Endothelial cell of umbilical vein (primary cell): ENCODE results near the gene CEP295NL. TPM values are rescaled to one million over a fixed set of nuclear protein-coding genes. Genes with fewer than 3 reads are reported as not detected.

Source experiments
- BruUV-seq: library from RNA; stranded (reverse); fragments of 400-500 nt; replicated peaks from 2 replicates; lab custom pipeline; 2021; lab: Mats Ljungman, UMichigan
- CTCF ChIA-PET: fragments of 300-600, 350-600 bp; sonication (Branson Sonifier 250); formaldehyde crosslinking; loops from one replicate; lab custom pipeline; 2021; ENCODE audit warnings: antibody characterized with exemption, inconsistent platforms; lab: Charles Lee
- POLR2A ChIA-PET: fragments of 300-600, 350-600 bp; sonication (Branson Sonifier 250); formaldehyde crosslinking; loops from one replicate; lab custom pipeline; 2021; ENCODE audit warnings: antibody characterized with exemption, inconsistent platforms; lab: Charles Lee
- DNase-seq: peaks from one replicate; pipeline ENCODE4 v3.0.0-alpha.2; 2011; ENCODE audit warnings: low read depth, low spot score
- FAIRE-seq: peaks from 2 replicates; lab custom pipeline; 2011; peaks lifted over from hg19 to GRCh38; lab: Jason Lieb, UNC
- H2AFZ ChIP-seq: 2 replicates; pipeline ENCODE4 v1.6.0; 2012; ENCODE audit warnings: low read depth, low read length, control low read depth, inconsistent platforms
- H3K27ac ChIP-seq: 2 replicates; pipeline ENCODE4 v1.5.1; 2011; ENCODE audit warnings: low read depth, mild to moderate bottlenecking, control low read depth, low read length, moderate library complexity; ENCODE audit not compliant: insufficient read depth
- H3K27me3 ChIP-seq, 2 experiments: 2 replicates each; pipeline versions ENCODE4 v1.6.0 to v1.6.1; 2011; ENCODE audit warnings: low read length in 2 of 2, mixed read lengths in 1 of 2; ENCODE audit not compliant: control insufficient read depth in 2 of 2, insufficient read depth in 2 of 2
- H3K36me3 ChIP-seq, 2 experiments: 2 replicates in 1 of 2; 3 replicates in 1 of 2; pipeline ENCODE4 v1.5.1; 2011; ENCODE audit warnings: low read length in 2 of 2, mild to moderate bottlenecking in 1 of 2, moderate library complexity in 1 of 2; ENCODE audit not compliant: control insufficient read depth in 2 of 2, insufficient read depth in 2 of 2; ENCODE audit errors: extremely low read depth in 1 of 2
- H3K4me1 ChIP-seq: 3 replicates; pipeline ENCODE4 v1.5.1; 2011; ENCODE audit warnings: mild to moderate bottlenecking, low read length; ENCODE audit not compliant: control insufficient read depth, insufficient read depth; ENCODE audit errors: extremely low read depth
- H3K4me2 ChIP-seq: 2 replicates; pipeline ENCODE4 v1.6.1; 2011; ENCODE audit warnings: low read length, control low read depth, mixed read lengths; ENCODE audit not compliant: insufficient read depth
- H3K4me3 ChIP-seq, 3 experiments: fragments of 200-600 bp in 1 of 3; sonication (generic), shearing (Covaris generic) in 1 of 3; replicated peaks in 1 of 3; 2 replicates each; pipeline ENCODE4 v1.5.1; 2011 to 2016; ENCODE audit warnings: control low read depth in 3 of 3, low read length in 3 of 3, mild to moderate bottlenecking in 2 of 3, inconsistent platforms in 1 of 3, low read depth in 1 of 3, moderate library complexity in 1 of 3; ENCODE audit not compliant: insufficient read depth in 1 of 3
- H3K79me2 ChIP-seq: 2 replicates; pipeline ENCODE4 v1.6.0; 2012; ENCODE audit warnings: low read length, inconsistent platforms; ENCODE audit not compliant: control insufficient read depth, insufficient read depth
- H3K9ac ChIP-seq: replicated peaks from 2 replicates; pipeline ENCODE3; 2011; ENCODE audit warnings: low read length, control low read depth; ENCODE audit not compliant: insufficient read depth; ENCODE audit errors: extremely low read depth
- H3K9me1 ChIP-seq: replicated peaks from 3 replicates; pipeline ENCODE4 v1.6.0; 2011; ENCODE audit warnings: mild to moderate bottlenecking, low read length; ENCODE audit not compliant: control insufficient read depth, insufficient read depth; ENCODE audit errors: extremely low read depth
- H3K9me3 ChIP-seq: replicated peaks from 2 replicates; pipeline ENCODE4 v1.5.1; 2012; ENCODE audit warnings: low read length, inconsistent platforms; ENCODE audit not compliant: control insufficient read depth, insufficient read depth
- H4K20me1 ChIP-seq: replicated peaks from 2 replicates; pipeline ENCODE3; 2011; ENCODE audit warnings: mild to moderate bottlenecking, low read length; ENCODE audit not compliant: control insufficient read depth, insufficient read depth; ENCODE audit errors: extremely low read depth
- EZH2 ChIP-seq: IDR thresholded peaks from 2 replicates; pipeline ENCODE4 v1.6.1; 2012; ENCODE audit warnings: borderline replicate concordance, low read depth, mild to moderate bottlenecking, moderate library complexity, low read length, inconsistent platforms; ENCODE audit not compliant: severe bottlenecking
- FOS ChIP-seq: IDR thresholded peaks from 2 replicates; pipeline ENCODE4 v1.6.1; 2011; ENCODE audit warnings: mild to moderate bottlenecking, low read length, moderate library complexity, borderline replicate concordance; ENCODE audit not compliant: insufficient read depth
- GATA2 ChIP-seq: IDR thresholded peaks from 2 replicates; pipeline ENCODE4 v1.7.0; 2011; ENCODE audit warnings: low read depth, mild to moderate bottlenecking, moderate library complexity, mixed read lengths, low read length; ENCODE audit not compliant: insufficient read length, insufficient read depth
- JUN ChIP-seq: IDR thresholded peaks from 2 replicates; pipeline ENCODE4 v1.6.1; 2011; ENCODE audit warnings: borderline replicate concordance, low read depth; ENCODE audit not compliant: insufficient read length, insufficient read depth
- MYC ChIP-seq: IDR thresholded peaks from one replicate; pipeline ENCODE4 v1.6.1; 2011; ENCODE audit warnings: mild to moderate bottlenecking, low read depth, low read length
- POLR2A ChIP-seq: IDR thresholded peaks from 2 replicates; pipeline ENCODE4 v1.6.1; 2012; ENCODE audit warnings: low read depth, mild to moderate bottlenecking, control low read depth, low read length
- POLR2AphosphoS5 ChIP-seq: IDR thresholded peaks from 2 replicates; pipeline ENCODE4 v1.6.1; 2012; ENCODE audit warnings: low read depth, mild to moderate bottlenecking, control low read depth, low read length, moderate library complexity; ENCODE audit not compliant: insufficient read depth
- dilution Hi-C: fragments of 300-500 bp; cut with MboI; formaldehyde crosslinking; loops from one replicate; pipeline ENCODE4 v1.15.0; 2019; ENCODE audit warnings: low sequenced_read_pairs; ENCODE audit not compliant: extremely low pct_ligation_motif_present
- intact Hi-C: fragments of 100-400 bp; cut with micrococcal nuclease; formaldehyde crosslinking; loops from one replicate; pipeline ENCODE4 v1.10.0; 2022
- polyA plus RNA-seq, 4 experiments: library from polyadenylated mRNA; depleted of rRNA in 3 of 4; stranded (reverse) in 3 of 4; unstranded in 1 of 4; fragments of >200 nt; gene quantifications; 2 replicates each; pipeline versions ENCODE4 v1.2.1 to v1.2.3, GENCODE V29; 2011 to 2012; ENCODE audit warnings: missing spikeins in 1 of 4
- total RNA-seq: library from RNA; stranded (reverse); gene quantifications from 2 replicates; pipeline ENCODE4 v1.2.3, GENCODE V29; 2021
- TF ChIP-seq, protein P1 (sequence below): IDR thresholded peaks from 2 replicates; pipeline ENCODE4 v1.6.1; 2011; ENCODE audit not compliant: insufficient read depth, insufficient read length
- TF ChIP-seq, protein P2 (sequence below), 2 donors: IDR thresholded peaks; 1 replicate in 1 of 2; 2 replicates in 1 of 2; pipeline ENCODE4 v1.5.1; 2011; ENCODE audit warnings: low read length in 2 of 2, mild to moderate bottlenecking in 2 of 2, moderate library complexity in 2 of 2, control low read depth in 1 of 2, inconsistent platforms in 1 of 2, low read depth in 1 of 2; ENCODE audit not compliant: insufficient read depth in 1 of 2; ENCODE audit errors: extremely low read depth in 1 of 2

The CEP295NL gene
- total and polyA plus RNA-seq, 2 donors (not counting 3 experiments of a cell fraction or from before 2014, with no cell fraction given), result 0.10 to 8.3 TPM

DNA sequence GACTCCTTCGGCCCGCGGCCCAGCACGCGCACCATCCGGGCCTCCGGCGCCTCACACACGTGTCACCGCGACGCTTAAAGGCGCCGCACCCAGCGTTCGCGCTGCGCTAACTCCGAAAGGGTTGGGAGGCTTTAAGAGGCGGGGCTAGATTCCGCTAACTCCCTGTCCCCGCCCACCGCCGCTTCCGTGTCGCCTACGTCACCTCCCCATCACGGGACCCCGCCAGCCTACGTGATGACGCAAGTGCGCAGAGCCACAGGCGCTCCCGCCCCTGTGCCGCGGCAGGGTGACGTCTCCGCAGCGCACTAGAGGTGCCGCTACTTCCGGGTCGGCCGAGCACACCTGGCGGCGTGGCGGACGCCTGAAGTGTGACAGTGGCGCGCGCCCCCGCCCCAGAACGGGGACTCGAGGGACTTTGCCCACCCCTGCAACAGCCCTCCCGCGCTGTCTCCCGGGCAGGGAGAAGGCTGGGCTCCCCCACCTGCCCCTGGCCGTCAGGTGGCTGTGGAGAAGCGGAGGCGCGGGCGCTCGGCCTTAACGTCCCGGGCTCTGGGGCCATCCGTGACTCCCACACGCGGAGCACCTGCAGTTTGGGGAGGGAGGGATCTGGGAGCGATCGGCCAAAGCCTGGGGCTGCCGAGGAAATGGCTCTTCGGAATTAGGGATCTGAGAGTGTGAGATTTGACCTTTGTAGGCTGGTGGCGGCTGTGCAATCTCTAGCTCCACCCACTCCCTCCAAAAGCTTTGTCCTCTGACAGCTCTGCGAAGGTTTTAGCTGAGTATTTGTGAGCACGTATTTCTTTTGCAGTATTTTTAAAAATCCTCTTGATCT lies 62.0 kb downstream of the CEP295NL start, which contains the start of gene USP36:
USP36 (minus strand) TSS at position 35 of the 832 bp plus-strand sequence. CDS start 4,451 bp downstream, outside the sequence.
- intact Hi-C loops, result loop anchor here (1.0 to 2.0 kb wide), 3 partner anchors 22 to 93 kb away; no protein-coding TSS in a partner anchor
- POLR2A ChIA-PET, result interaction anchor here (0.9 kb wide), 1 partner anchor 19 kb away, joined by 5 read pairs; no protein-coding TSS in a partner anchor

More for the DNA sequence above, 62.0 kb downstream of the CEP295NL start, which contains the start of gene USP36:
- no peaks in the 10 kb centered on the region for H3K27me3 ChIP-seq
- H3K9me3 ChIP-seq, result no peaks in the 10 kb centered on the region
- BruUV-seq, result TSS peak; percentile 8
- TF ChIP-seq, protein P1, sequence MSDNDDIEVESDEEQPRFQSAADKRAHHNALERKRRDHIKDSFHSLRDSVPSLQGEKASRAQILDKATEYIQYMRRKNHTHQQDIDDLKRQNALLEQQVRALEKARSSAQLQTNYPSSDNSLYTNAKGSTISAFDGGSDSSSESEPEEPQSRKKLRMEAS, result peak; percentile 94
- TF ChIP-seq, protein P2, sequence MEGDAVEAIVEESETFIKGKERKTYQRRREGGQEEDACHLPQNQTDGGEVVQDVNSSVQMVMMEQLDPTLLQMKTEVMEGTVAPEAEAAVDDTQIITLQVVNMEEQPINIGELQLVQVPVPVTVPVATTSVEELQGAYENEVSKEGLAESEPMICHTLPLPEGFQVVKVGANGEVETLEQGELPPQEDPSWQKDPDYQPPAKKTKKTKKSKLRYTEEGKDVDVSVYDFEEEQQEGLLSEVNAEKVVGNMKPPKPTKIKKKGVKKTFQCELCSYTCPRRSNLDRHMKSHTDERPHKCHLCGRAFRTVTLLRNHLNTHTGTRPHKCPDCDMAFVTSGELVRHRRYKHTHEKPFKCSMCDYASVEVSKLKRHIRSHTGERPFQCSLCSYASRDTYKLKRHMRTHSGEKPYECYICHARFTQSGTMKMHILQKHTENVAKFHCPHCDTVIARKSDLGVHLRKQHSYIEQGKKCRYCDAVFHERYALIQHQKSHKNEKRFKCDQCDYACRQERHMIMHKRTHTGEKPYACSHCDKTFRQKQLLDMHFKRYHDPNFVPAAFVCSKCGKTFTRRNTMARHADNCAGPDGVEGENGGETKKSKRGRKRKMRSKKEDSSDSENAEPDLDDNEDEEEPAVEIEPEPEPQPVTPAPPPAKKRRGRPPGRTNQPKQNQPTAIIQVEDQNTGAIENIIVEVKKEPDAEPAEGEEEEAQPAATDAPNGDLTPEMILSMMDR (IDR thresholded peaks at IDR 0.05; ENCODE audit: extremely low read depth in 1 of 2, insufficient read depth in 1 of 2, low read depth in 1 of 2, low read length in 2 of 2), result no peak
- TF ChIP-seq POLR2A (peak; percentile 47), FOS (no peak), EZH2 (no peak), POLR2AphosphoS5 (peak; percentile 82), MYC (peak; percentile 80), JUN (peak; percentile 37), GATA2 (no peak)
- peaks cover 3 to 12% of the 10 kb centered on the region in 2 experiments for H3K36me3 ChIP-seq
- H3K9ac ChIP-seq, result peak within 1 kb of the TSS; percentile 87
- peaks cover 31% of the 10 kb centered on the region for H3K79me2 ChIP-seq
- peak; percentile 99 for FAIRE-seq
- peak within 1 kb of the TSS; percentile 89 for H3K4me2 ChIP-seq
- H3K27ac ChIP-seq, result peak within 1 kb of the TSS; percentile 81
- no peaks in the 10 kb centered on the region for H3K9me1 ChIP-seq
- H3K4me1 ChIP-seq, result peaks cover 16% of the 10 kb centered on the region
- DNase-seq, result peak; percentile 99
- dilution Hi-C loops, result no loop called here
- no peaks in the 10 kb centered on the region for H4K20me1 ChIP-seq
- CTCF ChIA-PET, result interaction anchor here (1.5 to 2.1 kb wide), 2 partner anchors 25 to 130 kb away, joined by 6 to 13 read pairs; no protein-coding TSS in a partner anchor
- H2AFZ ChIP-seq, result peak within 1 kb of the TSS; percentile 78
- peak within 1 kb of the TSS; percentile 64 to 72 (median 68) for H3K4me3 ChIP-seq

Other genes starting within 250 kb of the CEP295NL start
- gene CYTH1, start 120.9 kb downstream of the CEP295NL start, total RNA-seq, result 49.9 and 54.2 TPM in 2 replicates
- 34.5 and 35.9 TPM in 2 replicates for gene CYTH1, start 120.9 kb downstream of the CEP295NL start, polyA plus RNA-seq
- 46.6 and 49.8 TPM in 2 replicates for gene USP36, start 62.4 kb downstream of the CEP295NL start, total RNA-seq
- 20.6 and 29.8 TPM in 2 replicates for gene USP36, start 62.4 kb downstream of the CEP295NL start, polyA plus RNA-seq
- gene TIMP2, start 22.2 kb upstream of the CEP295NL start, total RNA-seq, result 280 and 318 TPM in 2 replicates
- gene TIMP2, start 22.2 kb upstream of the CEP295NL start, polyA plus RNA-seq, result 115 and 138 TPM in 2 replicates
- 0.76 and 1.3 TPM in 2 replicates for gene LGALS3BP, start 76.7 kb upstream of the CEP295NL start, total RNA-seq
- 0.77 and 1.3 TPM in 2 replicates for gene LGALS3BP, start 76.7 kb upstream of the CEP295NL start, polyA plus RNA-seq
- gene CANT1, start 106.6 kb upstream of the CEP295NL start, total RNA-seq, result 76.4 and 93.6 TPM in 2 replicates
- 85.0 and 95.4 TPM in 2 replicates for gene CANT1, start 106.6 kb upstream of the CEP295NL start, polyA plus RNA-seq
- gene C1QTNF1, start 121.0 kb upstream of the CEP295NL start, total RNA-seq, result 3.8 and 4.0 TPM in 2 replicates
- gene C1QTNF1, start 121.0 kb upstream of the CEP295NL start, polyA plus RNA-seq, result 2.5 and 3.1 TPM in 2 replicates
- gene ENGASE, start 171.6 kb upstream of the CEP295NL start, total RNA-seq, result 20.8 and 27.2 TPM in 2 replicates
- 10.5 and 13.7 TPM in 2 replicates for gene ENGASE, start 171.6 kb upstream of the CEP295NL start, polyA plus RNA-seq